Measurements from ENCODE around the gene CTTNBP2NL. TPM values are rescaled to one million over a fixed set of nuclear protein-coding genes. Genes with fewer than 3 reads are reported as not detected.
"Not testable (repeated sequence)": the region's sequence is repeated elsewhere in the genome, so short reads cannot be mapped to it uniquely, and the experiment has no call there.

The CTTNBP2NL gene
- total RNA-seq, 1 experiment from 2014 or later = 10.7 TPM

DNA sequence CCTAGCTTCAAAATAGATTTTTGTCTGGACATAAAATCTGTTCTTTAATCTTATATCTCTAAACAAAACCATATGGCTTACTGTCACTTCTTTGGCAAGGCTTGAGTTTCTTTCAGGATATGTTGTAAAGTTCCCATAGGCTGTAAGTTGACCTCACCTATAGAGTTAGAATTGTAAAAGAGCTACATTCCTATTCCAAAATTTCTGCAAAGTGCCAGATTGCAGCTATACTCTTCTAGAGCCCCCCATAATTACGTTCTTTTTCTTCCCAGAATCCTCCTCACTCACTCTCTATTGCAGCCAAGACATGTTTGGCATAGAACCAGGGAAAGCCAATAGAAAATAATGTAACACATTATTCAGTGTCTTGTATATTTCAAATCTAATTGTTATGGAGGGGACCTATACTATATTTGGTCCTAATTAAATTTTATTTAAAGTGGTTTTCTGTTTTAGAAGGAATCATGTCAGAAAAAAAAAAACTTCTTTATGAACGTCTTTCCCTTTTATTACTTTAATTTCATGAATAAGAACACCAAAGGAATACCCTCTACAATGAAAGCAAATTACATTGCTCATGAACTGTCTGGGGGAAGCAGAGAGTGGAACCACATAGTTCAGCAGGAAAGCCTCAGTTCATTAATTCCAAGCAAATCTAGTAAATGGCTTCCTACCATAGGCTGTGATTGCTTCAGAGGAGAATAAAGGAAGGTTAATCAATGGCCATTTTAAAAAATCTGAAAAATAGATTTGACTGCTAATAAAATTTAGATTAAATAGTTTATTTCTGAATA, 22.3 kb downstream of the CTTNBP2NL start:
- DNase-seq (ENCODE audit: extremely low read depth, low read depth) = no peak

DNA sequence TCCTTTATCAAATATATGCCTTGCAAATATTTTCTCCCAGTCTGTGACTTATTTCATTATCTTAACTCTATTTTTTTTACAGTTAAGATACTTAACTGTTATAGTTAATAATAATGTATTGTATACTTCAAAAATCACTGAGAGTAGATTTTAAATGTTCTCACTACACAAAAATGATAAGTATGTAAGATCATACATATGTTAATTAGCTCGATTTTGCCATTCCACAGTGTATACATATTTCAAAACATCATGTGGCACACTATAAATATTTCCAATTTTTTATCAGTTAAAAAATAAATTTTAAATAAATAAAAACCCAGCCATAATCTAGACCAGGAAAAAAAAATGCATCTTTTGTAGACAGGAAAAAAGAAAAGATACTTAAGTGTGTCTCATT, 27.2 kb downstream of the CTTNBP2NL start:
- DNase-seq (ENCODE audit: extremely low read depth, low read depth) = no peak

DNA sequence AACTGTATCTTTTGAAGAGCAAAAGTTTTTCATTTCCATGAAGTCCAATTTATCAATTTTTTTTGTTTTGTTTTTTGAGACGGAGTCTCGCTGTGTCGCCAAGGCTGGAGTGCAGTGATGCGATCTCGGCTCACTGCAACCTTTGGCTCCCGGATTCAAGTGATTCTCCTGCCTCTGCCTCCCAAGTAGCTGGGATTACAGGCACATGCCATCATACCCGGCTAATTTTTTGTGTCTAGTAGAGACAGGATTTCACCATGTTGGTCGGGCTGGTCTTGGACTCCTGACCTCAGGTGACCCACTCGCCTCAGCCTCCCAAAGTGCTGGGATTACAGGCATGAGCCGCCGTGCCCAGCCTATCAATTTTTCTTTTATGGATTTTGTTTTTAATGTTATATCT, 27.7 kb downstream of the CTTNBP2NL start:
- not testable (repeated sequence) for DNase-seq (ENCODE audit: extremely low read depth, low read depth)

DNA sequence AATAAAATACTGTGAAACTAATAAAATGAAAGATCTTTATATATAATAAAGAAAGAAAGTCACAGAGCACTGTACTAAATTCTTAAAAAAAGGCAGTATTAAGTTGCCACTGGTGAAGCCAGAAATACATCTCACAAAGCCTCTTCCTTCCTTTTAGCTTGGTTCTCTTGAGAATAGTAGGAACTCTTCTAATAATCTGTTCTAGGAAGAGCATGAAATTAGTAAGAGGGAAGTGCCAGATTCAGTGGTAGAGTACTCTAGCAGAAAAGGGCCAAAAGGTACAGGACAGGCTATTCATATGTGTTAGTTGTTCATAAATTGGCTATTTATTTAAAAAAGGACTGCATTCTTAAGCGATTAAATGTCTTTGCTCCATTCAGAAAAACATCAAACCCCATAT, 33.7 kb downstream of the CTTNBP2NL start:
- no peak for DNase-seq (ENCODE audit: extremely low read depth, low read depth)

DNA sequence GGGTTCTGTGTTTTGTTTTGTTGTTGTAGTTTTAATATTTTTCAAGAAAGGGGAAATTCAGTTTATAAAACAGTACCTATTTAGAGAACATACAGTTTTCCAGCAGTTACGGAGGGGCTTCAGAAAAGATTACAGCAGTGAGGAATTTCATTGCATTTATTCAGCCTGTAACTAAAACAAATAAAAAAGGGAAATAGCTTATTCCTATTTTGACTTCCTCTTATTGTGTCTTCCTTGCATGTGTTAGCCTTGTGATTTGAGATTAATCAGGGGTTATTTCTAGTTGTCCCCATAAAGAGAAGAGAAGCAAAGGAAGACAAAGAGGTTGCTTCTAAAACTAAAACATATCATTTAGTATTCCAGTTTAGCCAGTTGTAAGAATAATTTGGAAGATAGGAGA, 35.0 kb downstream of the CTTNBP2NL start:
- no peak for DNase-seq (ENCODE audit: extremely low read depth, low read depth)

DNA sequence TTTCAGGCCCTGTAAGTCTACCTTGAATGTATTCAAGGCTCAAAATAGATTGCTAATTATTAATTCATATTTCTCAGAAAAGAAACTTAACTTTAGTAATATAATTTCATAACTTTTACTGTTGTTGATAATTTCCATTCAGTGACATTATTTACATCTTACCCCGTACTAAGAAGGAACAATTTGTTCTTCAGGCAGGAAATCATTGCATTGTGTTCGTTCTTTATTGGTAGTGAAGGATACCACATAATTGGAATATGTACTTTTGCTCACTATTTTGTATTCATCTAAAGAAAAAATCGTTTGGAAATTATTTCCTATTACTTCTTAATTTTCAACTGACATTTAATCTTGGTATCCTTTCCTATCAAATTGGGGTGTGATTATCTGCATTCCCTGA, 39.4 kb downstream of the CTTNBP2NL start:
- DNase-seq (ENCODE audit: extremely low read depth, low read depth) = no peak

DNA sequence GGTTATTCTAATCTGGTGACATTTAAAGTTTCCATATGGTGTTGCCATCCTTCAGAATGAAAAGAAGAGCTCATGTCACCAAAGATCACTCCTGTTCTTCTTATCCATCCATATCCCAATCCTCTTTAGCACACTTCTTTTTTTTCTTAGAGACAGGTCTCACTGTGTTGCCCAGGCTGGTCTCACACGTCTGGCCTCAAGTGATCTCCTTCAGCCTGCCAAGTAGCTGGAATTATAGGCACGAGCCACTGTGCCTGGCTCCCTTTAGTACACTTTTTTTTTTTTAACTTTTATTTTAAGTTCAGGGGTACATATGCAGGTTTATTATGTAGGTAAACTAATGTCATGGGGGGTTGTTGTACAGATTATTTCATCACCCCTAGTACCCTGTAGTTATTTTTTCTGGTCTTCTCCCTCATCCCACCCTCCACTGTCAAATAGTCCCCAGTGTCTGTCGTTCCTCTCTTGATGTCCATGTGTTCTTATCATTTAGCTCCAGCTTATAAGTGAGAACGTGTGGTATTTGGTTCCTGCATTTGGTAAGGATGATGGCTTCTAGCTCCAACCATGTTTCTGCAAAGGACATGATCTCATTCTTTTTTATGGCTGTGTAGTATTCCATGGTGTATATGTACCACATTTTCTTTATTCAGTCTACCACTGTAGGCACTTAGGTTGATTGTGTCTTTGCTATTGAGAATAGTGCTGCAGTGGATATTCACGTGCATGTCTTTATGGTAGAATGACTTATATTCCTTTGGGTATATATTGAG, 40.6 kb downstream of the CTTNBP2NL start:
- DNase-seq (ENCODE audit: extremely low read depth, low read depth) = no peak

DNA sequence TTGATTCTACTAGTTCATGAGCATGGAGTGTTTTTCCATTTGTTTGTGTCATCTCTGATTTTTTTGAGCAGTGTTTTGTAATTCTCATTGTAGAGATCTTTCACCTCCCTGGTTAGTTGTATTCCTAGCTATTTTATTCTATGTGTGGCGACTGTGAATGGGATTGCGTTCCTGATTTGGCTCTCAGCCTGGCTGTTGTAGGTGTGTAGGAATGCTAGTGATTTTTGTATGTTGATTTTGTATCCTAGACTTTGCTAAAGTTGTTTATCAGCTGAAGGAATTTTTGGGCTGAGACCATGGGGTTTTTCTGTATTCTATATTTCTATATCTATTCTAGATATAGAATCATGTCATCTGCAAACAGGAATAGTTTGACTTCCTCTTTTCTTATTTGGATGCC, 42.1 kb downstream of the CTTNBP2NL start:
- DNase-seq (ENCODE audit: extremely low read depth, low read depth) = not testable (repeated sequence)

DNA sequence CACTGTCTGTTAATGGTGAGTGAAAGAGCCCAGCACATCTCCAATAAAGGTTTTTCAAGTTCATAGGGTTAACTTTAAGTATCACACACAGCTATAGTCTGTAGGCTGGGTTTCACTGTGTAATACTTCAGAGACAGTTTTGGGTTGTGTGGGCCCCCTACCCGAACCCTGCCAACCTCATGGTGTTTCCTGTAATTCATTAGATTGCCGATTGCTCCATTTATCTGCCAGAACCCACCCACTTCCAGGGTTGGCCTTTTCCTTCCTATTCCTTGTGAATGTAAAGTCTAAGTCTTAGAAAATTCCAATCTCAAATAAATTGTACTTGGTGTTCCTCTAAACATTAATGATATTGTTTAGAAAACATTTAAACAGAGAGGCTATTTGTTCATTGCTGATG, 43.6 kb downstream of the CTTNBP2NL start:
- no peak for DNase-seq (ENCODE audit: extremely low read depth, low read depth)

DNA sequence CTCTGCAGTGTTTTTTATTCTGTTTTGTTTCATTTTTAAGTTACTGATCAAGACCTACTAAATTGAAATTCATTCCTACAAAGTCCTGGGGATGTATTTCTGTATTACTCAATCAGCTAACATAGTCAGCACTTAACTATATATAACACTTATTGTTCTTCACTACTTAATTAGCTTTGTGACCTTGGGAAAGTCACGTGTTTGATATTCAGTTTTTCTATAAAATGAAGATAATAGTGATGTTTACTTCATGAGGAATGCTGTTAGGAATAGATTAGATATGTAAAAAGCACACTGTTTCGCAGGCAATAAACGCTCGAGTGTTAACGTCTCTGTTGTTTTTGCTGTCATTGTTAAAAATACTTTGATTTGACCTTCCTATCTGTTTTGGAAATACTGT, 44.6 kb downstream of the CTTNBP2NL start:
- DNase-seq (ENCODE audit: extremely low read depth, low read depth) = no peak

DNA sequence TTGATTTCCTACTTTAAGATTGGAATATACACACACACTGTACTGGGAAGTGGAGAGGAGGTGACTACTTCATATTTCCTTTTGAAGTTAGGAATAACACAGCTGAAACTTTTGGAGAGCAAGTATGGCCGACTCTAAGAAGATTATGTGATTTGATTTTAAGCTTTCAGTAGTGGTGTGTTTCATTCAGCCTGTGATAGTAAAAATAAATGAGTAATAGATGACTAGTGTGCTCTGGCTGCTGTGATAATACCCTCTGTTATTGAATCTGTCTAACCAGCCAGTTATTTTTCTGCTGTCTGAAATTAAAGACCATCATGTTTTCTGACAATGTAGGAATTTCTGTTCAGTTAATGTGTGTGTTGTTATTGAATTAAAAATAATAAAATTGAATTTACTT, 48.3 kb downstream of the CTTNBP2NL start:
- no peak for DNase-seq (ENCODE audit: extremely low read depth, low read depth)

DNA sequence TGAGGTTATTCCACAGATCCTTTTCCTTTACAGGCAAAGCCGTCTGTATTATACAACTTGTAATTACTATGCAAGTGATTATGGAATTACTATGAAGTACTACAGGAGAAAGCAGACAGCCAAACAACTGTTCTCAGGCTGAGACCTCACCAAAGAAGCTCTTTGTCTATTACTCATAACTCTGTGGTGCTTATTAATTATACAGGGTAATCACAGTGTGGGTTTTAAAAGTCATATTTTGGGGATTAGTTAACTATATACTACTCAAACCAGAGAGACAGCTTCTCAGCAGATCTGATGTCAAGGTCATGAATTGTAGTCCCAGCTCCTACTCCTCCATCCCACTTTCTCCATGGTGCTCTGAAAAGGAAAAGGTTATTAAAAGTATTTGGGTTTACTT, 49.6 kb downstream of the CTTNBP2NL start:
- no peak for DNase-seq (ENCODE audit: extremely low read depth, low read depth)

DNA sequence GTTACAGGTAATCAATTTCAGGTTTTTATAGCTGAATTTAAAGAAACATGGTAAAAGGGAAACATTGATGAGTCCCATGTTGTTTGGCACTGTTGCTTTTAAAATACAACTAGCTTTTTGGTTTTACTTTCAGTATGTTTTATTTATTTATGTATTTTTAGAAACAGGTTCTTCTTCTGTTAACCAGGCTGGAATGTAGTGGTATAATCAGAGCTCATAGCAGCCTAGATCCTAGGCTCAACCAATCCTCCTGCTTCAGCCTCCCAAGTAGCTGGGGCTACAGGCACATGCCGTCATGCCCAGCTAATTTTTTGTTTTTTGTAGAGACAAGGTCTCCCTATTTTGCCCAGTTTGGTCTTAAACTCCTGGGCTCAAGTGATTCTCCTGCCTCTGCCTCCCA, 50.4 kb downstream of the CTTNBP2NL start:
- DNase-seq (ENCODE audit: extremely low read depth, low read depth) = no peak

DNA sequence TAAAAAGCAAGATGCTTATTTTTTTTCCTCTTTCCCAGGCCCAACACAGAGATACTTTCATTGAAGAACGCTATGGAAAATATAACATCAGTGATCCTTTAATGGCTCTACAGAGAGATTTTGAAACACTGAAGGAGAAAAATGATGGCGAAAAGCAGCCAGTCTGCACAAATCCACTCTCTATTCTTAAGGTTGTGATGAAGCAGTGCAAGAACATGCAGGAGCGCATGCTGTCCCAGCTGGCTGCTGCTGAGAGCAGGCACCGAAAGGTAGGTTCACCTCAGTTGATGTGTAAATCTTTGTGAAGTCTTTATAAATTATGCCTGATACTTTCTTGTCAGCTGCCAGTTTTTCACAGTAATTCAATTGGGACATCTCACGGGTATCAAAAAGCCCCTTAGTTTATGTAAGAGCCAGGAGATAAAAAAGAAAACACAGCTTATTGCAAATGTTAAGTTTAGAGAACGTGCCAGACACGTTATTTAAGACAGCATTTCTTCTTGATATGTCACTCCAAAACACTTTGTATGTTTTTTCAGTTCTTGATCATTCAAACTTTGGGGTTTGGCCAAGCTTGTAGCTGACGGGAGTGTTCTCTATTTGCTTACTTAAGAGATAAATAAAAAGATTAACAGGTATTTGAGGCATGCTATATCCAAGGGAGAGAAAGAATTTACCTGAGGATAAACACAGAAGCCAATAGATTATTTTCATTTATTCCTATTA, 53.1 kb downstream of the CTTNBP2NL start:
- no peak for DNase-seq (ENCODE audit: extremely low read depth, low read depth)

DNA sequence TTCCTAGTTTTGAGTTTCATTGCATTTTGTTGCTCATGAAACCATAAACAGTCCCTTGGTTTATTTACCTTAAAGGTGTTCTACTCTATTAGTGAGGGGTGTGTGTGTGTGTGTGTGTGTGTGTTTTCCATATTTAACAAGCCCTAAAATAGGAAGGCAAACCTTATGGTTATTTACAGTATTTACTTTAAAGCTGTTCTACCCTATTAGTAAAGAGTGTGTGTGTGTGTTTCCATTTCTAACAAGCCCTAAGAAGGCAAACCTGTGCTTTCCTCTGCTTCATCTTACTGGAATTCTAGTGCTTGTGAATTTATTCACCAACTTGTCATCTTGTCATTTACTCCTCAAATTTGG, 53.6 kb downstream of the CTTNBP2NL start:
- DNase-seq (ENCODE audit: extremely low read depth, low read depth) = no peak

DNA sequence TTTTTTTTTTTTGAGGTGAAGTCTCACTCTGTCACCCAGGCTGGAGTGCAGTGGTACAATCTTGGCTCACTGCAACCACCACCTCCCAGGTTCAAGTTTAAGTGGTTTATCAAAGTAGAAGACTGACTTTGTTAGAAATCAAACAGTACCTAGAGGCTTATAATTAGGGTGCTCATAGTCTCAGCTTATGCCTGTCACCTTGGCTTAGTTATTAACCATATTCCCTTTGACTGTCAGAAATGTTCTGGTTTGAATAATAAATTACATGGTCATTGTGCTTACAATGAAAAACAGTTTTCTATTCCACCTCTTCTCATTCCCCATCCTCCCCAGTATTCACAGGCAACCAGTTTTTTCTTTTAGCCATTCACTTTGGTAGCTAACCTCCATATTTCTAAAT, 54.8 kb downstream of the CTTNBP2NL start:
- no peak for DNase-seq (ENCODE audit: extremely low read depth, low read depth)

DNA sequence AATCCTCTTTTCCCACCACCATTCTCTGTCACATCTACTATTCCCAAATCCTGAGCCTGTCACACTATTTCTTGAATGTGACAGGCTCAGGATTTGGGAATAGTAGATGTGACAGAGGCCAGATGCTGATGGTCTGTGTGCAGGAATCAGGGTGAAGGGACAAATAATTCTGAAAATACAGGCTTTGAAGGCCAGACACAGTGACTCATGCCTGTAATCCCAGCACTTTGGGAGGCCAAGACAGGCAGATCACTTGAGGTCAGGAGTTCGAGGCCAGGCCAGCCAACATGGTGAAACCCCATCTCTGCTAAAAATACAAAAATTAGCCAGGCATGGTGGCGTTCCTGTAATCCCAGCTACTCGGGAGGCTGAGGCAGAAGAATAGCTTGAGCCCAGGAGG, 55.3 kb downstream of the CTTNBP2NL start:
- DNase-seq (ENCODE audit: extremely low read depth, low read depth) = not testable (repeated sequence)

DNA sequence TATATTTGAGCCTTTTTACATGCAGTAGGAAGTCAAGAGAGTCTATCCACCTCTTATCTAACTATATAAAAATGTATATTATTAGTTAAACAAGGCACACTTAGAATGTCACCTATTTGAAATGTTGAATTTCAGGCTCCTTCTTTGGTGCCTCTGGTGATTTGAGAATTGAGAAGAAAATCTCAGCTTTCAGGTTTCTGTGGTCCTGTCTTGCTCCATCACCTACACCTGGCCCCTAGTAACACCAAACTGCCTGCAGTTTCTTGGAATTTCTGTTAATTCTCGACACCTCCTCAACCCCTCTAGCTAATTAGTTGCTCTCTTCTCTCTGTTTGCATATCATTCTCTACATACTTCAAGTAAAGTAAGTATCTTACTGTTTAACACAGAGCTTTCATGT, 57.9 kb downstream of the CTTNBP2NL start:
- no peak for DNase-seq (ENCODE audit: extremely low read depth, low read depth)

DNA sequence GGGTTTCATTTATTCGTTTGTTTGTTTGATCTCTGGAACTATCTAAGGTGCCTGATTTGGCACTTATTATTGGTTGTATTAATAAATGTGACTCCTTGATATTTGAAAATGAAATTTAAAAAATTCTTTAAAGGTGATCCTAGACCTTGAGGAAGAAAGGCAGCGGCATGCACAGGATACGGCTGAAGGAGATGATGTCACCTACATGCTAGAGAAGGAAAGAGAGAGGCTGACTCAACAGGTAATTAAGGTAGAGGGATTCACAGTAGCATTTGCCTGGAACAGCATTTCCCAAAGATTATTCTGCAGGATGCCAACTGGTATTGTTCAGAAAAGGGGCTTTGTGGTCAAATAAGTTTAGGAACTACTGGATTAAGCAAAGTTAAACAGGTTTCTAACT, 58.3 kb downstream of the CTTNBP2NL start:
- DNase-seq (ENCODE audit: extremely low read depth, low read depth) = no peak

DNA sequence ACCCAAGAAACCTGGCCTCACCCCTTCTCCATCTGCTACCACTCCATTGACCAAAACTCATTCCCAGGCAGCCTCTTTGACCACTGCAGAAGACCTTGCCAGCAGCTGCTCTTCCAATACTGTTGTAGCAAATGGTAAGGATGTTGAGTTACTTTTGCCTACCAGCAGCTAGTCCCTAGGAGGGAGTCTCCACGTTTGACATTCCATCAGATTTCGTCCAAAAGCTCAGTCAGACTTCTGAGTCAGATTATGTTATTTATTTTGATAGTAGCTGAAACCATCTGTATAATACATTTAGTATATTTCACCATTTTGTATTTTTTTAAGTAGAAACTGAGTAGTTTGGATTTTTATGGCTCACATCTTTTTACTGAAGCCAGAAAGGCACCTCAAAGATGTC, 61.2 kb downstream of the CTTNBP2NL start:
- no peak for DNase-seq (ENCODE audit: extremely low read depth, low read depth)

DNA sequence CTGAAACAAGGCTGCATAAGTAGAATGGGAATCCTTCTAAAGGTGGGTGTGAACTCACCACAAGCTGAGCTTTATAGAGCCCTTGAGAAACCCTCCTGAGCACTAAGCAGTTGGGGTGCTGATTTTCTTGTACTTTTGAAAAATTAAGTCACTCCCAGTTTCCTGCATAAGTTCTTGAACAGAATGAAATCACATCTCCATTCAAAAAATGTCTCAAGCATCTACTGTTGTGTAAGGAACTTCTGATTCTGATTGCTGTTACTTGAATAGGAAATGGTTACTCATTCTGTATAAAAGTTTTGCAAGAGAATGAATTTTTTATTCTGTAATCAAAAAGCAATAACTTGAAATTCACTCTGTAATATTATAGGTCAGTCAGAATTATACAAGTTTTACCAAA, 61.9 kb downstream of the CTTNBP2NL start:
- DNase-seq (ENCODE audit: extremely low read depth, low read depth) = no peak

DNA sequence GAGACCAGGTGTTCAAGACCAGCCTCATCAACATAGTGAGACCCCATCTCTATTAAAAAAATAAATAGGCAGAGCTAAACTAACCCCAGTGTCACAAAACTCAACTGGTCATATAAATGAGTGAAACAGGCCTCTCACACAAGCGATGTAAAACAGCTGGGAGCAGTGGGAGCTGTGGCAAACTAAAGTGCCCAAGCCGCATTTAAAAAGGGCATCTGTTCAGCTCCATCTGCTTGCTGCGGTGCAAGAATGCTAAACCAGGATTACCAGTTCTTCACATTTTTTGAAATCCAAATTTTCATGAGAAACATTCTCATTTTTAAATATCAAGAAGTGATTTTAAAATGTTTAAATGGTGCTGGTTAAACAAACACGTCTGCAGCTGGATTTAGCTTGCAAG, 62.7 kb downstream of the CTTNBP2NL start:
- DNase-seq (ENCODE audit: extremely low read depth, low read depth) = no peak
